Neutrophil (primary cell): ENCODE data around the gene PDZRN4.
"Not testable (repeated sequence)": the region's sequence is repeated elsewhere in the genome, so short reads cannot be mapped to it uniquely, and the experiment has no call there.

ENCODE experiments used
- H3K27ac ChIP-seq: fragments of 200-600 bp; sonication (generic); 2 replicates; pipeline ENCODE4 v1.5.1; 2016; ENCODE audit warnings: mild to moderate bottlenecking, moderate library complexity
- H3K27me3 ChIP-seq: fragments of 200-600 bp; sonication (generic); 2 replicates; pipeline ENCODE4 v1.6.0; 2016; ENCODE audit warnings: mild to moderate bottlenecking
- H3K36me3 ChIP-seq: fragments of 200-600 bp; sonication (generic); 2 replicates; pipeline ENCODE4 v1.5.1; 2017
- H3K4me1 ChIP-seq, 2 experiments: fragments of 200-600 bp in 1 of 2; sonication (generic) in 1 of 2; 1 replicate in 1 of 2; 2 replicates in 1 of 2; pipeline versions ENCODE4 v1.5.1 to v1.6.1; 2013 to 2016; ENCODE audit warnings: low read depth in 1 of 2, low read length in 1 of 2, mild to moderate bottlenecking in 1 of 2, moderate library complexity in 1 of 2; ENCODE audit not compliant: control insufficient read depth in 1 of 2, insufficient read depth in 1 of 2
- H3K4me3 ChIP-seq, 2 experiments: fragments of 200-600 bp in 1 of 2; sonication (generic) in 1 of 2; 1 replicate in 1 of 2; 2 replicates in 1 of 2; pipeline ENCODE4 v1.5.1; 2013 to 2016; ENCODE audit warnings: low read depth in 1 of 2, low read length in 1 of 2, mild to moderate bottlenecking in 1 of 2, moderate library complexity in 1 of 2
- H3K9me3 ChIP-seq: fragments of 200-600 bp; sonication (generic); 2 replicates; pipeline ENCODE4 v1.5.1; 2016
- TF ChIP-seq, protein P1 (sequence below): fragments of 200-600 bp; sonication (generic); IDR thresholded peaks from 2 replicates; pipeline ENCODE4 v1.5.1; 2016; ENCODE audit warnings: antibody characterized with exemption

PDZRN4 gene

DNA sequence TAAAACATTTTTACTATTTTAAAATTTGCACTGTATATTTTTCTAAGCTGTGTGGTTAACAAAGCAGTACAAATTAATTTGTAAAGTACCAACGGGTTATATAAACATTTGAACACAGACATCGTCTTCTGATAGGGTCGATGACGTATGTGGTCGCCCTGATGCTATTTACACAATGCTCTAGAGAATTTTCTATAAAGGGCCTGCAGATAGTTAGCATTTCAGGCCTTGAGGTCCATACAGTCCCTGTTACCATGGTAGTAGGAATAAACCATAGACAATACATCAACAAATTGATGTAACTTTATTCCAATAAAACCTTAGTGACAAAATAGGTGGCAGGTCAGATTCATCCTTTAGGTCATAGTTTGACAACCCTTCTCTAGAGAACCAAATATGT, 25.7 kb upstream of the PDZRN4 start:
- H3K4me1 ChIP-seq = no peaks in the 10 kb centered on the region
- H3K4me3 ChIP-seq = no peak overlapping the region
- H3K27ac ChIP-seq = no peak overlapping the region
- no peaks in the 10 kb centered on the region for H3K9me3 ChIP-seq
- TF ChIP-seq, protein P1, sequence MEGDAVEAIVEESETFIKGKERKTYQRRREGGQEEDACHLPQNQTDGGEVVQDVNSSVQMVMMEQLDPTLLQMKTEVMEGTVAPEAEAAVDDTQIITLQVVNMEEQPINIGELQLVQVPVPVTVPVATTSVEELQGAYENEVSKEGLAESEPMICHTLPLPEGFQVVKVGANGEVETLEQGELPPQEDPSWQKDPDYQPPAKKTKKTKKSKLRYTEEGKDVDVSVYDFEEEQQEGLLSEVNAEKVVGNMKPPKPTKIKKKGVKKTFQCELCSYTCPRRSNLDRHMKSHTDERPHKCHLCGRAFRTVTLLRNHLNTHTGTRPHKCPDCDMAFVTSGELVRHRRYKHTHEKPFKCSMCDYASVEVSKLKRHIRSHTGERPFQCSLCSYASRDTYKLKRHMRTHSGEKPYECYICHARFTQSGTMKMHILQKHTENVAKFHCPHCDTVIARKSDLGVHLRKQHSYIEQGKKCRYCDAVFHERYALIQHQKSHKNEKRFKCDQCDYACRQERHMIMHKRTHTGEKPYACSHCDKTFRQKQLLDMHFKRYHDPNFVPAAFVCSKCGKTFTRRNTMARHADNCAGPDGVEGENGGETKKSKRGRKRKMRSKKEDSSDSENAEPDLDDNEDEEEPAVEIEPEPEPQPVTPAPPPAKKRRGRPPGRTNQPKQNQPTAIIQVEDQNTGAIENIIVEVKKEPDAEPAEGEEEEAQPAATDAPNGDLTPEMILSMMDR = no peak
- H3K27me3 ChIP-seq = no peaks in the 10 kb centered on the region
- no peaks in the 10 kb centered on the region for H3K36me3 ChIP-seq

DNA sequence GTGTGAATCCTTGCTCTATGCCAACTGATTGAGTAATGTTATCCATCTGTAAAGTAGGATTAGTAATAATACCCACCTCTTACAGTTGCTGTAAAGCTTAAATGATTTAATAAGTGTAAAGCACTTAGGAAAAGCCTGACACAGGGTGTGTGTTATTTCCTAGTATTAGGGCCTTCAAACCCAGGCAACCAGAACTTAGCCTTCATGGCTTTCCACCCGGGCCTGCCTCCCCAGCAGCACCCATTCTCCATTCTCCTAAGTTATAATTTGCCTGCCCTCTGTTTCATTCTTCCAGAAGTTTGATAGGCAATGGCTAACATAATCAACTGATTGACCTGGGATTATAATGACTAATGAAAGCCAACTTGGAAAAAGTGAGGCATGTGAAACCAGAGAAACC, 20.4 kb upstream of the PDZRN4 start:
- no peaks in the 10 kb centered on the region for H3K9me3 ChIP-seq
- no peak overlapping the region for H3K27ac ChIP-seq
- H3K4me1 ChIP-seq = no peaks in the 10 kb centered on the region
- no peak overlapping the region for H3K4me3 ChIP-seq
- H3K27me3 ChIP-seq = no peaks in the 10 kb centered on the region
- no peaks in the 10 kb centered on the region for H3K36me3 ChIP-seq
- TF ChIP-seq, protein P1 = no peak

DNA sequence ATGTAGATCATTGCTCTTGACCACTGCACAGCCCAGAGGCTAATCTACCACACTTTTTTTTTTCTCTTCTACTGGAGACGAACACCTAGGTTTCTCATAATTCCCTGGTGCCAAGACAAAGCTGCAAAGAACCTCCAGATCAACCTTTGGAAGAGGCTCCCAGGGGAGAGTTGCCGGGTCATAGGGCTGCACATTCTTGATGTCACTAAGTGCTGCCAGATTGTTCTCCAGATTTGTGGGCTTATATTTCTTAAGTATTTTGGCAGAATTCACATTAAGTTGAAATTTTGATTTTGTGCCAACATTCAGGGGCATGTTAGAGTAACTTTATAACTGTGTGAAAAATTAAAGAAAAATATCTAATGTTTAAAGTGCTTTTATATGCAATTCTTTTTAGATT, 13.5 kb upstream of the PDZRN4 start:
- Histone ChIP-seq H3K27me3 (no peaks in the 10 kb centered on the region), H3K27ac (no peak overlapping the region), H3K4me3 (no peak overlapping the region), H3K4me1 (no peaks in the 10 kb centered on the region), H3K36me3 (no peaks in the 10 kb centered on the region), H3K9me3 (no peaks in the 10 kb centered on the region)
- TF ChIP-seq, protein P1 = no peak

DNA sequence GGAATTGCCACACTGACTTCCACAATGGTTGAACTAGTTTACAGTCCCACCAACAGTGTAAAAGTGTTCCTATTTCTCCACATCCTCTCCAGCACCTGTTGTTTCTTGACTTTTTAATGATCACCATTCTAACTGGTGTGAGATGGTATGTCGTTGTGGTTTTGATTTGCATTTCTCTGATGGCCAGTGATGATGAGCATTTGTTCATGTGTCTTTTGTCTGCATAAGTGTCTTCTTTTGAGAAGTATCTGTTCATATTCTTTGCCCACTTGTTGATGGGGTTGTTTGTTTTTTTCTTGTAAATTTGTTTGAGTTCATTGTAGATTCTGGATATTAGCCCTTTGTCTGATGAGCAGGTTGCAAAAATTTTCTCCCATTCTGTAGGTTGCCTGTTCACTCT, 8.6 kb upstream of the PDZRN4 start:
- not testable (repeated sequence) for H3K9me3 ChIP-seq, H3K36me3 ChIP-seq, H3K27ac ChIP-seq, H3K4me1 ChIP-seq, H3K4me3 ChIP-seq, H3K27me3 ChIP-seq

DNA sequence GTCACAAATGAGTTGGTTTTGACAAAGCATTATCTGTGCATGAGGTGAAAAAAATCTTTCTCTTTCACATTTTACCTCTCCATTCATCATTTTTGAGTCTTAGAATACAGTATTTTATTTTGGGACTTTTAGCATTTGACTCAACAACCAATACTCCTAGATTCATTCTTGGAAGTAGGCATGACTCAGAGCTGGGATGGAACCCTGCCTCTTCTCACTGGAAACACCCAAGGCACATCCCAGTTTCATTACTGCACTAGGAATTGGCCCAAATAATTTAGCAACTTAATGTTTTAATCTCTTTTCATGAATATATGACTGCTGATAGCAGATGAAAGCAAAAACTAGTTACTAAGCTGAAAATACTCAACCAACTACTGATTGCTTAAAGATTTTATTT, 3.3 kb upstream of the PDZRN4 start:
- no peaks in the 10 kb centered on the region for H3K9me3 ChIP-seq
- H3K4me3 ChIP-seq = no peak overlapping the region
- no peaks in the 10 kb centered on the region for H3K36me3 ChIP-seq
- H3K27me3 ChIP-seq = peaks cover 42% of the 10 kb centered on the region
- TF ChIP-seq, protein P1 = no peak
- H3K4me1 ChIP-seq = peaks cover 0 to 4% of the 10 kb centered on the region in 2 experiments
- H3K27ac ChIP-seq = no peak overlapping the region

DNA sequence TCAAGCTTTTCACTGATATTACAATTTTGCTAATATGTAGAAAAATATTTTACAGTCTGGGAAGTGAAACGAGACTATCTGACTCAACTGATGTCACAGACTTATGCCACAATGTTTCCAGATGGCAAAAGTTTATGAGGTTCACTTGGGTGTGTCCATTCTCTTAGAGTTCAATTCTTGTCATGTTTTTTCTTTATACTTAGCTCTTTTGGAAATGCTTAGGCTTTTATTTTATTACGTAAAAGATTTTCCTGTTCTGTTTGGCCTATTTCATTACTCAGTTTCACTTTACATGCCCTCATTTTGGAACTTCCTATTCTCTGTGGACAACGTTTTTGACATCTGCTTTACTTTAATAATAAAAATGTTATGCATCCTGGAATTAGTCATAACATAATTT, 2.1 kb upstream of the PDZRN4 start:
- H3K27me3 ChIP-seq = peaks cover 54% of the 10 kb centered on the region
- TF ChIP-seq, protein P1 = no peak
- no peak overlapping the region for H3K4me3 ChIP-seq
- no peak overlapping the region for H3K27ac ChIP-seq
- H3K9me3 ChIP-seq = no peaks in the 10 kb centered on the region
- H3K4me1 ChIP-seq = peaks cover 0 to 4% of the 10 kb centered on the region in 2 experiments
- H3K36me3 ChIP-seq = no peaks in the 10 kb centered on the region
